ENCODE data around the gene RCAN3.

Gene RCAN3

DNA sequence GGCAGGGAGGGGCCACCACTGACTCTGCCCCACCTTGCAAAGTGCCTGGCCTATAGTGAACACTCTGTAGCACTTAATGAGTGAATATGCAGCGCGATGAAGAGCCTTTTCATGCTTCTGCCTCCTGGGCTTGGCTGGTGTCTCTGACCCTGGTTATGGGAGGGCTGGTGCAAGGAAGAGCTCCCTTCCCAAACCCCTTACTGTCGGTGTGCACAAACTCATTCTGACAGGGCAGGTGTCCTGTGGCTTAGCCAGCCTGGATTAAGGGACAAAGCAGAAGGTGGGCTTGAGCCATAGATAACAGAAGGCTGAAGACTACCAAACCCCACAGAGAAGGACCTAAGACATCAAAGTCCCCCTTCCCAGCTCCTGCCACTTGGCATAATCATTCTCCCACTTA lies 51.3 kb downstream of the RCAN3 start:
- no peak for DNase-seq

DNA sequence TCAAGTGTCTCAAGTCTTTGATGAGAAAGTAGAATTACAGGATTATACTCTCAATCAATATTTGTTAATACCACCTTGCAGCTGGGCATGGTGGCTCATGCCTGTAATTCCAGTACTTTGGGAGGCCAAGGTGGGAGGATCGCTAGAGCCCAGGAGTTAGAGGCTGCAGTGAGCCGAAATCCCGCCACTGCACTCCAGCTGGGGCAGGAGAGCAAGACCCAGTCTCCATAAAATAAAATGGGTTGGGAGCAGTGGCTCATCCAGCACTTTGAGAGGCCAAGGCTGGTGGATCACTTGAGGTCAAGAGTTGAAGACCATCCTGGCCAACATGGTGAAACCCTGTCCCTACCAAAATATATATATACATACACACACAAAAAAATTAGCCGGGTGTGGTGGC lies 52.1 kb downstream of the RCAN3 start:
- DNase-seq, result no peak

DNA sequence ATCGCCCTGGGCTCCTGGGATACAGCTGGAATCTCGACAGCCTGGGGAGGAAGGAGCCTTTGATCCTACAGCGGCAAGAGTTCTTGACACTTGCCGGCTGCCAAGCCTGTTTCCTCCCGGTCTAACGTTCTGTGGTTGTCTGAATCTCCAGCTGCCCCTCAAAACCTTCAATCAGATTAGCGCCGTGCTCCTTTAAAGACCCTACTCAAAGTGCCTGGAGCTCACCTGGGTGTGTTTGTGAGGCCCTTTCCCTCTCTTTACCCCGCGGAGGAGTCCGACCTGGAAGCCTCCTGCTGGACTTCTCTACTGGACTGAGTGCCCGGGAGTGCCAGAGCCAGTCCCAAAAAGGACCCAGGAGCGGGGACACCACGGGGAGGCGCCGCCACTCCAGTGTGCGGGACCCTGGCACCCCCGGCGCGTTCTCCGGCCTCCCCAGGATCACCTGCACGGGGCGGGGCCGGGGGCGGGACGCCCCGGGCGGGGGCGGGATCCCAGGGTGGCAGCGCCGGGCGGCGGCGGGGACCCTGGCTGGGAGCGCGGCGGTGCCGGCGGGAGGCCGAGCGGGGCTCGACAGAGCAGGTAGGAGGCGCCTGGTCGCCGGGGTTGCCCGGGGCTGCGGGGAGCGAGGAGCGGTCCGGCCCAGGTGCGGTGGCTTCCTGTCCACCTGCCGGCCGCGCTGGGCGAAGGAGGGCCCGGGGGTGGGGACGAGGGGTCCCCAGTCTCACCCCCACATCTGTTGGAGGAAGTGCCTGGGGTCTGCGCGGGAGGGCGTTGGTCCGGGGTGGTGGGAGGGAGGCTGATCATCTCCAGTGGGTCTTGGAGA lies 53.2 kb downstream of the RCAN3 start, which contains the start of gene NCMAP:
Gene NCMAP (plus strand): TSS at position 497 of the 823 bp plus-strand sequence. CDS start 39,344 bp downstream, outside the sequence.
- no peak for DNase-seq

GRCh38 chr1:24556414-24556795 lies 53.8 kb downstream of the RCAN3 start:
- DNase-seq, result no peak

GRCh38 chr1:24557220-24557619 lies 54.6 kb downstream of the RCAN3 start:
- DNase-seq, result no peak

DNA sequence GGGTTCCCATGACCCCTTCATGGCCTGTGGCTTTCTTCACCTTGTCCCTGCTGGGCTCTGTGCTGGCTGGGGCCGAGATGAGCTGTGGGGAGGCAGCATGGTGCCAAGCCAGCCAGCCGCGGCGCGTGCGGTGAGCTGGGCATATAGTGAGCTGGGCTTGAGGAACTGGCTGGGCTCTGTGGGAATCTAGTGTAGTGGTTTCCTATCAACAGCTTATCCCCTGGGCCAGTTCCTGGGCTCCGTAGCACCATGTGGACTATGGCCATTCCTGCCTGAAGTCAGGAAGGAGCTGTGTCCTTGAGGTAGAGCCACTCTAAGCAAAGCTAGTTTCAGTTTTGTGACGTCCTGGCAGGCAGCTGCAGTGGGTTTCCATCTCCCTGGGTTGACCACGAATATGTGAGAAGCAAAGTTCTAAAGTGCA lies 55.1 kb downstream of the RCAN3 start:
- no peak for DNase-seq

- DNase-seq, result no peak
Measured at GRCh38 chr1:24558455-24558854, 55.8 kb downstream of the RCAN3 start.

DNA sequence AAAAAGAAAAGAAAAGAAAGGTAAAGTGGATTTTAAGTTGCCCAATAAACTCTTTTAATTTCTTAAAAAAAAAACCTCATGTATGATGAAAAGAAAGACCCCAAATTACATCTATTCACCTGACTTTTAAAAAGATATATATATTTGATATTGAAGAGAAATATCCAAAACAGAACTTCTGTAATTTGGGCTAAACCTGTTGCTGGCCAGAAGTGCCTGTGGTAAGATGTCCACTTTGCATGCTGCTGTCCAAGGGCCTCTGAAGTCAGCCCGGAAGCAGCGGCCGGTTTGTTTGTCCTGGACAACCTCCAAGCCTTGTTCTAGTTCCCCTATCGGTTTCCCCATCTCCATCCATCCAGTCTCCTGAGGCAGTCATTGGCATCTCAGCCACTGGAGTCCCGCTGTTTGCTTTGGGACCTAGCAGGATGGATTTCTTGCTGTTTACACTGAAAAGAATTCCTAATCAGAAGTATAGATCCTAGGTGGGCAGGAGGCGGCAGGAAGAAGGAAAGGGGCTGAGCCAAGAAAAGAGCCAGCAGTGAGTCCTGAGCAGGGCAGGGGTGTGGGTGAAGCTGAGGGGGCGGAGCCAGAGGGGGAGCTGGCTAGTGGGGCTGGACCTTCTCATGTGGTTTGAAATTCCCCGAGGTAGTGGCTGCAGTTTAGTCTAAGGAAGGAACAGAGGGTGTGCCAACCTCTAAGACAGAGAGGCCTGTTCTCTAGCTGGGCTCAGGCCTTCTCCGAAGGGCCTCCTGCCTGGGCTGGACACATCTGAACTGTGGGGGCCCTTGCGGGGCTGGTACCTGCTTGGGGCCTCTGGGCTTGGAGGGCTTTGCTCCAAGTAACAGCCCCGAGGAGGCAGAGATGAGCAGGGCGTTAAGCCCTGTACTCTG lies 56.5 kb downstream of the RCAN3 start:
- peak; percentile 57 to 63 for DNase-seq

DNA sequence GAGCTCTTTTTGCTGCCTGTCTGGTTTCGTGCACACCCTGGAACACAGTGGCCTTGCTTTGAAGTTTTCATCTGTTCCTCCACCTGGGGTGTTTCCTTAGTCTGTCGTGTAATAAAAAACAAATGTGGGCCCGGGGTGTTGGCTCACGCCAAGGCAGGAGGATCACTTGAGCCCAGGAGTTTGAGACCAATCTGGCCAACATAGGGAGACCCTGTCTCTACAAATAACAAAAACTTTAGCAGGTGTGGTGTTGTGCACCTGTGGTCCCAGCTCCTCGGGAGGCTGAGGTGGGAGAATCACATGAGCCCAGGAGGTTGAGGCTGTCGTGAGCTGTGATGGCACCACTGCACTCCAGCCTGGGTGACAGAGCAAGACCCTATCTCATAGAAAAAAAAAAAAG lies 57.7 kb downstream of the RCAN3 start:
- no peak for DNase-seq

- no peak for DNase-seq
Measured at GRCh38 chr1:24562625-24563024, 60.0 kb downstream of the RCAN3 start.

- no peak for DNase-seq
Measured at GRCh38 chr1:24564695-24565094, 62.1 kb downstream of the RCAN3 start.

DNA sequence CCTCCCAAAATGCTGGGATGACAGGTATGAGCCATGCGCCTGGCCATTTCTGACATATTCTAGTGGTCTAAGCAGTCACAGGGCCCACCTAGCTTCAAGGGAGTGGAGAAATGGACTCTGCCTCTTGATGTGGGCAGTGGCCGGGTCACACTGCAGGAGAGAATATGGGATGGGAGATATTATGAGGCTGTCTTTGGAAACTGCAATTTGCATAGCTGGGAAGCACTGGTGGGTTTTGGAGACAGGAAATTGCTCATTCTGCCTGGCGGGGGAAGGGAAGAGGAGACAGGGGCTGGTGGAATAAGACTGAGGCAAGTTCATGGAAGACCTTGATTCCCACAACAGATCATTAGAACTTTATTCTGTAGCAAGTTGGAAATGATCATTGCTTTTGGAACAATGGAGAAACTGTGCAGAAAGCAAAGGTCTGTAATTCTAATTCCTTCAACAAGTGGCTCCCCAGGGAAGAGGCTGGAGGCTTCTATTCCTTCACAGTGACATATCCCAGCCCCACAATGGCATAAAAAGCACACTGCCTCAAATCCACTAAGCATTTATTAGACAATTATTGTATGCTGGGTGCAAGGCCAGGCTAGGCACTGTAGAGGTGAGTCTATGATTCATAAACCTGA lies 63.7 kb downstream of the RCAN3 start:
- DNase-seq, result no peak

- peak in 1 of 2 donors; percentile 43 for DNase-seq
Measured at GRCh38 chr1:24567792-24568388, 65.3 kb downstream of the RCAN3 start.

GRCh38 chr1:24568475-24568874 lies 65.8 kb downstream of the RCAN3 start:
- DNase-seq, result no peak

DNA sequence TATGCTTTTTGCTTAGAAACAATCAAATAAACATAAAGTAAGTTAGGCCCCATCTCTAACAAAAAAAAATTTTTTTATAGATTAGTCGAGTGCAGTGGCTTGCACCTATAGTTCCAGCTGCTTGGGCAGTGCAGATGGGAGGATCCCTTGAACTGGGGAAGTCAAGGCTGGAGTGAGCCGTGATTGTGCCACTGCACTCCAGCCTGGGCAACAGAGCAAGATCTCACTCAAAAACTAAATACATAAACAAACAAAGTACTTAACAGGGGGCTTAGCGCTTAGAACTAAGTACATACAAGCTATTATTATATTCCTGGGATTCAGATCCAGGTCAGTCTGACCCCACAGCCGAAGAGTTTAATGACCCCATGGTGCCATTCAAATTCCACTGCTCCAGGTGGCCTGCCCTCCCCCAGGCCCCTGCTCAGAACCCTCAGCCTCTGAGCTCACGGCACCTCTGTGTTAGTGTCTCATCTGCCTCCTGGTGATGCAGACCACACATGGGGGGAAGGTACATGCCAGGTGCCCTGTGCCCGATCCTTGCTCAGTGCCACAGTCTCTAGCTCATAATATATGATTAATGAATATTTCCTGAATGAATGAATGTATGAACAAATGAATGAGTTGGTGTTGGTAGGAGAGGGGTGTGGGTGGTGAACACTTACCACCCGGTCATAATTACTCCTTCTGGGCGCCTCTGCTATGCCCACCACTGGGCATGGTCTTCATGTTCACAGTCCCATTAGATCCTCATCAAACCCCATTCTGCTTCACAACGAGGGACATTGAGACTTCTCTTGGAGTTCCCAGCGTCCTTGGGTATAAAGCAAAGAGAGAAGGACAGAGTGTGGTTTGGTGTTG lies 67.9 kb downstream of the RCAN3 start:
- DNase-seq, result no peak

GRCh38 chr1:24572301-24572700 lies 69.7 kb downstream of the RCAN3 start:
- no peak for DNase-seq

DNA sequence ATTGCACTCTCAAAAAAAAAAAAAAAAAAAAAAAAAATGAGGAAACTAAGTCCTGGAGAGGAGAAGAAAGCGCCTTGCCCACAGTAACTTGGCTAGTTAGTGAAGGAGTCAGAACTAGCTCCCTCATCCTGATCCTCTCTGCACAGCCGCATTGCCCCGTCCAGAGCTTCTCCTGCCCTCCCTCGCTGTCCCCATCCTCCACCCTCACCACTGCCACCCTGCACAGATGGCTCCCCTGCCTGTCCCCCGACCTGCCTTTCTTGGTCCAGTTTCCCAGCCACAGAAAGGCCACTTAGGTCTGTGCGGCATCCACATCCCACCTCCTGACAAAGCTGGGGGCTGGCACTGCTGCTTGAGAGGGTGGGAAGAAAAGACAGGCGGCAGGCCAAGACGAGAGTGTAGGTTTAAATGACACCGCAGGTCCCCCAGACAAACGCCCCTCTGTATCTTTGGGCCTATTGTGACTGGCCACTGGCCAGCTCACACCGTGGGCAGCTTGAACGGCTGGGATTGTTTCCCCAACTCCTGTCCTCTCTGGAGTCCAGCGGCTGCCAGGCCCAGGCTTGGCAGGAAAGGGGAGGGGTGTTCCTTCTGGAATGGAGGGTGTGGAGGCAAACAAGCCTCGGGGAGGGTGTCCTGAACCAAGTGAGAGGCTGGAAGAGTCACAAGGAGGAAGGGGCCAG lies 73.4 kb downstream of the RCAN3 start:
- no peak for DNase-seq

GRCh38 chr1:24578846-24579245 lies 76.2 kb downstream of the RCAN3 start:
- no peak for DNase-seq

DNA sequence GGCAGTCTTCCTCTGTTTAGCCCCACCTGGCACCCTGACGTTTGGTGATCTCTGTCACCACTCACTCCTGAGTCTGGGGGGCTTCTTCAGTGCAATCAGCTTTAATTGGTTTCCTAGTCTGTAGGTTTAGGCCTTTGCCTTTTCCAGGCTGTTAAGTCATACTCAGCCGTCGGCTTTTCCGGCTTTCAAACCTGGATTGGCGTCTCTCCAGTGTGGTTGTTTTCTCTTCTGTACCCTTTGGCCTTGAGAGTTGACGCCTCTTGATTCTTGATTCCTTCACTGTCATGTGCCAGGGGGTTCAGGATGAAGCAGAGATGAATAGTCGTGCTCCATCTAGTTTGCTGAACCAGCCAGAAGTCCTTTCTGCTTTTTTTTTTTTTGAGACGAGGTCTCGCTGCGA lies 78.1 kb downstream of the RCAN3 start:
- no peak for DNase-seq

GRCh38 chr1:24584171-24584647 lies 81.6 kb downstream of the RCAN3 start:
- no peak for DNase-seq

- no peak for DNase-seq
Measured at GRCh38 chr1:24586119-24586518, 83.5 kb downstream of the RCAN3 start.

Data from inflammatory macrophage treated with lipopolysaccharide for 1 hour (primary cell).